Thyroid gland (tissue), 4 donors: ENCODE results near the gene ORM1.

Source experiments
- CTCF ChIP-seq, 6 experiments: fragments of 200-600 bp in 3 of 6; fragments of 450-650 bp in 3 of 6; sonication (generic) in 3 of 6; IDR thresholded peaks; one replicate each; pipeline ENCODE4 v1.5.1; 2016 to 2019; ENCODE audit warnings: antibody characterized with exemption in 6 of 6, mild to moderate bottlenecking in 2 of 6, inconsistent platforms in 1 of 6, moderate library complexity in 1 of 6
- POLR2A ChIP-seq, 2 donors: fragments of 450-650 bp; IDR thresholded peaks; one replicate each; pipeline ENCODE4 v1.6.1; 2017; ENCODE audit warnings: antibody characterized with exemption in 2 of 2, mild to moderate bottlenecking in 2 of 2, moderate library complexity in 1 of 2

GRCh38 chr9:114319147-114319546 lies 3.8 kb upstream of the ORM1 start:
- no peak for TF ChIP-seq POLR2A (IDR thresholded peaks at IDR 0.05)
- no peak for TF ChIP-seq CTCF (IDR thresholded peaks at IDR 0.05)
